ENCODE results near the gene CFAP161.

DNA sequence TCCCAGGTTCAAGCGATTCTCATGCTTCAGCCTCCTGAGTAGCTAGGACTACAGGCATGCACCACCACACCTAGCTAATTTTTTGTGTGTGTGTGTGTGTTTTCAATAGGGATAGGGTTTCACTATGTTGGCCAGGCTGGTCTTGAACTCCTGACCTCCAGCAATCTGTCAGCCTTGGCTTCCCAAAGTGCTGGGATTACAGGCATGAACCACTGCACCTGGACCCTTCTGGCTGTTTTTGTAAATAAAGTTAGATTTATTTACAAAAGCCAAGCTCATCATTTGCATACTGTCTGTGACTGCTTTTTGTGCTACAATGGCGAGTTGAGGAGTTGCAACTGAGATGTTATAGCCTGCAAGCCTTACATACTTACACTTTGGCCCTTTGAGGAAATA lies 34.1 kb downstream of the CFAP161 start:
- TF ChIP-seq, protein P1, sequence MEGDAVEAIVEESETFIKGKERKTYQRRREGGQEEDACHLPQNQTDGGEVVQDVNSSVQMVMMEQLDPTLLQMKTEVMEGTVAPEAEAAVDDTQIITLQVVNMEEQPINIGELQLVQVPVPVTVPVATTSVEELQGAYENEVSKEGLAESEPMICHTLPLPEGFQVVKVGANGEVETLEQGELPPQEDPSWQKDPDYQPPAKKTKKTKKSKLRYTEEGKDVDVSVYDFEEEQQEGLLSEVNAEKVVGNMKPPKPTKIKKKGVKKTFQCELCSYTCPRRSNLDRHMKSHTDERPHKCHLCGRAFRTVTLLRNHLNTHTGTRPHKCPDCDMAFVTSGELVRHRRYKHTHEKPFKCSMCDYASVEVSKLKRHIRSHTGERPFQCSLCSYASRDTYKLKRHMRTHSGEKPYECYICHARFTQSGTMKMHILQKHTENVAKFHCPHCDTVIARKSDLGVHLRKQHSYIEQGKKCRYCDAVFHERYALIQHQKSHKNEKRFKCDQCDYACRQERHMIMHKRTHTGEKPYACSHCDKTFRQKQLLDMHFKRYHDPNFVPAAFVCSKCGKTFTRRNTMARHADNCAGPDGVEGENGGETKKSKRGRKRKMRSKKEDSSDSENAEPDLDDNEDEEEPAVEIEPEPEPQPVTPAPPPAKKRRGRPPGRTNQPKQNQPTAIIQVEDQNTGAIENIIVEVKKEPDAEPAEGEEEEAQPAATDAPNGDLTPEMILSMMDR (IDR thresholded peaks at IDR 0.05): no peak
- TF ChIP-seq POLR2AphosphoS5 (IDR thresholded peaks at IDR 0.05; ENCODE audit: low read depth, low read length) (no peak), TCF7L2 (IDR thresholded peaks at IDR 0.05; ENCODE audit: low read depth, low read length) (no peak), SIN3A (IDR thresholded peaks at IDR 0.05; ENCODE audit: borderline replicate concordance, insufficient read depth, low read depth, low read length) (no peak)
